ENCODE measurements around the gene TM9SF2.

GRCh38 chr13:99563404-99563803, 62.1 kb downstream of the TM9SF2 start:
- no peak for TF ChIP-seq GATA3 (IDR thresholded peaks at IDR 0.05; ENCODE audit: low read depth, low read length)
- no peak for TF ChIP-seq GATA2 (IDR thresholded peaks at IDR 0.05; ENCODE audit: low read depth, low read length)

Measured in SH-SY5Y (cell line).